SHP77 (cell line): Measurements from ENCODE around the gene SAPCD2.
"Not testable (repeated sequence)": the region's sequence is repeated elsewhere in the genome, so short reads cannot be mapped to it uniquely, and the experiment has no call there.

ENCODE experiments used
- DNase-seq, 2 experiments: peaks; one replicate each; lab custom pipeline; 2025; lab: John Stamatoyannopoulos, UW

Gene SAPCD2

DNA sequence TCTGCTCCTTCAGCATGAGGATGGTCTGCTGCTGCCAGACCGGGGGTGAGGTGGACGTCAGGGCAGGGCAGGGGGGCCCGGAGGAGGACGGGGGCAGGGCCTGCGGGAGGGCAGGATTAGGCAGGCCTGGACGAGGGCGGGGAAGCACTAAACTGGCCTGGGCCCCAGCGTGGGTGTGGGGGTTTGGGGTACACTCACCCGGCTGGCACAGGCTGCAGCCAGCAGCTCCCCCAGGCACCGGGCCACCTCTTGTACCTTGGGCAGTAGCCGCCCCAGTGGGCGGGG is 5.5 kb downstream of the SAPCD2 start:
- no peak for DNase-seq

DNA sequence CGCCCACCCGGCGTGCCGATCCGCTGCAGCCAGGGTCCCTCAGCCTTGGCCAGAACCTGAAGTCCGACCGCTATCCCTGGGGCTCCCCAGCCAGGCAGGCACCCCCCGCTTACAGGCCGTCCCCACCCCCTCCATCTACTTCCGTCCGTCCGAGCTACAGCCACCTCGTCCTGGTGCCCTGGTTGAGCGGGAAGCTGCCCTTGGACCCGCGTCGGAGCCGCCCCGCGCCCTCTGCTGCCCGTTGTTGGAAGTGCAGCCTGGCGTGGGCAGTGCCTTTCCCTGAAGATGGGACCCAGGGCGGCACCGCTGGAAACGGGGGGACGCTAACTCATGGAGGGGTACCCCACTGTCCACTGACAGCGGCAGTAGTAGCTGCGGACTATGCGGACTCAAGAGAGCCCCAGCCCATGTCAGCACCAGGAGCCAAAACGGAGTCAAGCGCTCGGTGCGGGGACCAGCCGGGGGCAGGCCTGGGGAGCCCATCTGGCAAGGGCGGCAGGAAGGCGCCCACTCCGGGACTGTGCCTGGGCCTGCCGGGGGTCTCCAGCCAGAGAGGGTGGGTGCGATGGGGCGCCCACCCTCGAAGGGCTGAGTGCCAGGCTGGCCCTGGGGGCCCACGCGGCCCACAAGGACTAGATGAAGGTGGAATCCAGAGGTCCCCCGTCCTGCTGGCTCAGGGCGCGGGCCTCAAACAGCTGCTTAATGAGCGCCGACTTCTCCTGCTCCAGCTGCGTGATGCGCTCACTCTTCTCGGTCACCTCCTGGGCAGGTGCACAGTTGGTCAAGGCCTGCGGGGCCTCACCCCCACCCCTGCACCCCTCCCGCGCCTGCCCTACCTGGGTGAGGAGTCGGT is 6.1 kb downstream of the SAPCD2 start:
- peak in 1 of 2 experiments; percentile 70 for DNase-seq

DNA sequence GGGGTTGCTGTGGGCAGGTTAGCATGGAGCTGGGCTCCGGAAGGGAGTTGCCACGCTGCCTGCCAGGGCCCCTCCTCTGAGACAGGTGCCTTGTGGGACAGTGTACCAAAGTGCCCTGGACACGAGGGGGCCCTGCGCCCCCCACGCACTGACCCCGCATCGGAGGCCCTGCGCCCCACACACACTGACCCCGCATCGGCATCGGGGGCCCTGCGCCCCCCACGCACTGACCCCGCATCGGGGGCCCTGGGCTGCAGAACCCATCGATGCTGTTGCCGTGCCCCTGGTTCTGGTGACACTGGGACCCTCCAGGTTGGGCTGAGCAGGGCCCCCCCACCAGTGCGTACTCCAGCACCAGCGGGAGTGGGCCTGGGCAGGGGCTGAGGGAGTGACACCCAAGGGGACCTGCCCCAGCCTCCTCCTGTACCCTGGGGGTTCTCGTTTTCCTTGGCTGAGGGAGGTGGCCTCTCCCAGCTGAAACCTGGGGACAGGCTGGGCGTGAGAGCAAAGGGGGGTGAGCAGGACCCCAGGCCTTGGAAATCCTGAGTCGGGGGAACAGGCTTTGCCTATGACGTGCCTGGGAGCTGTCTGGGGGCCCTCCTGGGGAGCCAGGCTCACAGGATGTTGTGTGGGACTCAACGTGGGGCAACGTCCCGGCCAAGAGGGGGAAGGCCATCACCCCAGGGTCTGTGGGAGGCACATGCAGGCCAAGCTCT is 6.9 kb downstream of the SAPCD2 start:
- DNase-seq = no peak

DNA sequence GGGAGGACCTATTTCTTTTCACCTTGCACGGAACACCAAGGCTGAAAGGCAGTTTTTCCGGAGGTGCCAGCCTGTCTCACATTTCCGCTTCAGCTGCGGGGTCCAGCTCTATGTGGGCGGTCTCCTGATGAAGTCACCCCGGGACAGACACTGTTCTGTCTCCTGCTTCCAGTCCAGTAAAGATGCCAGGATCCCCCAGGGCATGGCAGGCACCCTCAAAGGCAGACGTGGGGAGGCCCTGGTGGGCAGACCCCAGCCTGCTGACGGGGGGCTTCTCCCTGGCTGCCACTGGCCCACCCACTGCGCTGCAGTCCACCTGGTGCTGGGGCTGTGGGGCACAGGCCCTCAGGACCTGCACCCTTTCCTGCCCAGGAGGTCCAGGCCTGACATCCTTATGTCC is 7.6 kb downstream of the SAPCD2 start:
- not testable (repeated sequence) for DNase-seq

DNA sequence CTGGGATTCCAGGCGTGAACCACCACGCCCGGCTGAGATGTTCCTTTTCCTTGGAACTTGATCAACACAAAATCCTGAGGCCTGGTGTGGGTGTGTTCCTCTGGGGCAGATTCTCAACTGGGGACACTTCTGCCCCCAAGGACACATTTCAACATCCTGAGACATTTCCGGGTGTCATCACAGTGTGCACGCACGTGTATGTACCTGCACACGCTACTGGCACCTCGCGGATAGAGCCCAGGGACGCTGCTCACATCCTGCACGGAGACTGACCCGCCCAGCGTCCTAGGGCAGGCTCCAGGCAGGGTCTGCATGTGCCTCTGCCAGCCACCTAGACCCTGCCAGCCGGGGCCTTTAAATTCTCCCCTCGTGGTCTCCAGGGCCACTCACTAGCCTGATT is 8.0 kb downstream of the SAPCD2 start:
- no peak for DNase-seq

DNA sequence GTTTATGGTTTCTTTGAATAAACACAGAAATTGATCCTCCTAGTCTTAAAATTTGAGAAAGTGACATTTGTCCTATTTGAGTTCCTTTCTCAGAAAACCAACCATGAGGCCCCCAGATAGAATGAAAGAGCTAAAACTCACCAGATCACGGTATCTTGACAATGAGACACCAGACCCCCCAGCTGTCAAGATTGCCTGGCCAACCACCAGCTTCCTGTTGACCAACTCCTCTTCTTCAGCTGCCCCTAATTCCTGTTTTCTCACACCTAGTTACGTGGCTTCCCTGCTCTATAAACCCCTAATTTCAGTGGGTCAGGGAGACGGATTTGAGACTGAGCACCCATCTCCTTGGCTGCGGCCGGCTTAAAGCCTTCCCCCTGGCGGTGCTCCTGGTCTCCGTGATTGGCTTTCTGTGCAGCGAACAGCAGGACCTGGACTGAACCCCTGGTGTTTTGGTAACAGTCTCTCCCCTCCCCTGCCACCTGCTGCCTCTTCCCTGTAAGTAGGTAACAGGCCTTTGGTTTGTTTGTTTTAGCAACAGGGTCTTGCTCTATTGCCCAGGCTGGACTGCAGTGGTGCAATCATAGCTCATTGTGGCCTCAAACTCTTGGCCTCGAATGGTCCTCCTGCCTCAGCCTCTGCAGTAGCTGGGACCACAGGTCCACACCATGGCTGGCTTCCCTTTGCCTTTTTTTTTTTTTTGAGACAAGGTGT is 11.7 kb downstream of the SAPCD2 start:
- peak; percentile 59 to 60 for DNase-seq

DNA sequence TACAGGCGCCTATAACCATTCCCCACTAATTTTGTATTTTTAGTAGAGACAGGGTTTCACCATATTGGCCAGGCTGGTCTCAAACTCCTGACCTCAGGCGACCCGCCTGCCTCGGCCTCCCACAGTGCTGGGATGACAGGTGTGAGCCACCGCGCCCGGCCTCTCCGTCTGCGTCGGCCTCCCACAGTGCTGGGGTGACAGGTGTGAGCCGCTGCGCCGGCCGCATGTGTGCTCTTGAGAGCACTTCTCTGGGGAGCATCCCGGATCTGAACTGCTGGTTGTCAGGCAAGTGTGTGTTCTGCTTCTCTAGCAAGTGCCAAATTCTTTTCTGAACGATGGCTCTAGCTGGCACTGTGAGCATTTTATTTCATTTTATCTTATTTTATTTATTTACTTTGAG is 12.8 kb downstream of the SAPCD2 start:
- peak; percentile 55 to 72 for DNase-seq

DNA sequence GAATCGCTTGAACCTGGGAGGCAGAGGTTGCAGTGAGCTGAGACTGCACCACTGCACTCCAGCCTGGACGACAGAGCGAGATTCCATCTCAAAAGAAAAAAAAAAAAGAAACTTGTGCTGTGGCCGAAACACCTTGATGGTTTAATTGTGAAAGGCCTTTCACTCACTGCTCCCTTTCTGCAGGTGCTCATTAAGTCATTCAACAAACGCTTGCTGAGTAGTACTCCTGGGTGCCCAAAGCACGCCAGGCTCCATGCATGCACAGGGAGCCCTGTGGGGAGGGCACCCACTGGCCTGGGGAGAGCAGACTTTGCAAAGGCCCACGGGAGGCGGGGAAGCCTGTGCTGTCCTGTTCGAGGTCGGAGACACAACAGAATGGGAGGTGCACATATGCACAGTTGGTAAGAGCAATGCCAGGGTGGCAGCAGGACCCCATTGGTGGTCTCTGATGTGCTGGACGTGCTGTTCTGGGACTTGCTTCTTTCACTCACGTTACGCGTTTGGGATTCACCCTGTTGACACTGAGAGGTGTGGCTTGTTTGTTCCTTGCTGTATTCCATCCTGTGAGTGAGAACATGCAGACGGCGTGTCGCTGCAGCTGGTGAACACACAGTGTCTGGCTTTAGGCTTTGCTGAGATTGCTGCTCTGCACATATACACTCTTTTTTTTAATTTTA is 13.5 kb downstream of the SAPCD2 start:
- DNase-seq = peak in 1 of 2 experiments; percentile 39

DNA sequence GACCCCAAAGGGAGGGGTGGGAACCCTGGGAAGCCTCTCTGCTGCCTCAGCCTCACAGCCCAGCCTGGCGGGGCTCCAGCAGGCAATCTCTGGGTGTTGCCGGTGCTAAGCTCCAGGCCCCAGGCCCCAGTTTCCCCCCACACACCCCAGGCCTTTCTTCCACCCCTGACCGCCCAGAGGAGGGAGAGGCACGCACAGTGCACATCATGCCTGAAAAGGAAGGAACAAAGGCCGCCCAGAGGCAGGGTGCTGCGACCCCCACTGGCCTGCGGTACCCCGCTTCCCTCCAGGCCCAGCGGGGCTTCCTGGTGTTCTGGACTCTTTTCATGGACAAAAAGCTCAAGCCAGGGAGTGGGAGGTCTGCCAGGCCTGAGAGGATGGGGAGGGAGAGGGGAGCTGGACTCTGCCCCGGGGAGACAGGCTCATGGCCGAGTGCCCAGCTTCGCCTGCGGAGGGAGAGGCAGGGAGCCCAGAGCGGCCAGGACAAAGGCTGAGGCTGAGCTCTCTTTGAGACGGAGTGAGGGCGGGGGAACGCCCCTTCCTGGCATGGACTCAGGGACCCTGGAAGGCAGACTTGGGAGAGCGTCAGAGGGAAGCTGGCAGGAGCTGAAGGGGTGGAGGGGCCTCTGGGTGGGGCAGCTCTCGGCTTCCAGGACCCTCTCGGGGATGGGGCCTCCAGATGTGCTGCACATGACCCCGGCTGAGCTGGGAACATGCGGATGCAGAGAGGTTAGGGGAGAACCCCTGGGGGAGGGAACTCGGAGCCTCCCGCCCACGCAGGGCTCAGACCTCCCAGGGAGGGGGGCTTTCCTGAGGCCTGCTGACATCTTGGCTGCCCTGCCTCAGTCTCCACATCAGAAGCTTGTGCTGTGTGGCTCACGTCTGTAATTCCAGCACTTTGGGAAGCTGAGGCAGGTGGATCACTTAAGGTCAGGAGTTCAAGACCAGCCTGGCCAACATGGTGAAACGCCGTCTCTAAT is 14.7 kb downstream of the SAPCD2 start:
- DNase-seq = peak in 1 of 2 experiments; percentile 29

DNA sequence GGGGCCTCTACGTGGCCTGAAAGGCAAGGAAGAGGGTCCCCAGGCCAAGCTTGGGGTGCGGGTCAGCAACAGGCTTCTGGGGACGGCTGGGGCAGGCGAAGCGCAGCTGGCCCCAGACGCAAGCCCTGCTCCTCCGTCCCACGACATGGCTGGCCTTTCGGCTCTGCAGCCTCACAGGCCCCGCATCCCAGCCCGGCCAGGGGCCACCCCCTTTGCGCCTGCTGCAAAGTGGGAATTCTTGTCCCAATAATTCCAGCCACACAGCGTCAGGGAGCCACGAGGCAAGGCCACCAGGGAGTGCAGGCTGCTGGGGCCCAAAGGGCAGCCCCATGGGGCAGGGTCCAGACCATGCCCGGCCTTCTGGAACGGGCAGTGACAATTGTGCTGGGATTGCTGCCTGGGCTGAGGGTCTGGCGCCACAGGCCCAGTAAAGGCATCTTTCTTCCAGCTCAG is 15.4 kb downstream of the SAPCD2 start:
- DNase-seq = no peak

DNA sequence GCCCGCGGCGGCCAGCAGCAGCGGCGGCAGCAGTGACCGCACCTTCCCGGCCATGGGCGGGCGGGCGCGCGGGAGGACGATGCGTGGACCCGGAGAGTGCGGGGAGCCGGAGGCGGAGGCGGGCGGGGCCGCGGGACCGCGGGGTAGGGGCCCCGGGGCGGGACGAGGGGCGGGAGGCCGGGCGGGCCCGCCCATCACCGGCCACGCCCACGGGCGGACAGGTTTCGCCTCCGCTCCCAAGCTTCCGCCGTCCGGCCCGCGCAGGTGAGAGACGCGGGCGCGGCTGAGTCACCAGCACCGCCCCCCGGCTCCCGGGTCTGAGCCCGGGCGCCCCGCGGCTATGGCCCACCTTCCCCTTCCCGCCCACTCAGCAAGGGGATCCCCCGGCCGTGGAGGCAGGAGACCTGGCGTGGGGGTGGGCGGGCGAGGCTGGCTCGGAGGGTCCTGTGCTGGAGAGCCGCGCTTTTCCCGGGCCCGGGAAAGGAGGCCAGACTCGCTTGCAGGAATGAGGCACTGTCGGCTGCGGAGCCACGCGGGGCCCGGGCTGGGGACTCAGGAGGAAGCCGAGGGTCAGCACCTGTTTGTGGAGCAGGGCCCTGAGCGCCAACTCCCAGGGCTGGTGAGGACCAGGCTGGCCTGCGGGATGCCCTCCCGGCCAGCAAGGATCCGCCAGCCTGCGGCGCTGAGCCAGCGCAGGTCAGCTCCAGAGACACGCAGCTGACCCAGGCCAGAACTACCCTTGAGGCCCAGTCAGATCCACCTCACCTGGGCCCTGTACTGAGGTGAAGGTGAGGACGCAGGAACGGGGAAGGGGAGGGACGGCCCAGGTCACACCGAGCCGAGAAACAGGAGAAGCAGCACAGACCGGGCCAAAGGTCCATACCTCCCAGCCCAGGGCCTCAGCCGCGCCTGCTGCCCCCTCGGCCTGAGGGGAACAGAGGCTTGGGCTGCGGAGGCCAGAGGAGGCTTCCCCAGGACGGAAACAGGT is 16.1 kb downstream of the SAPCD2 start, which contains the start of gene ENTPD2:
Gene ENTPD2, minus strand, starts transcription at position 118 of the 988 bp plus-strand sequence. Its CDS starts 64 bp downstream, at position 54.
- DNase-seq = no peak

DNA sequence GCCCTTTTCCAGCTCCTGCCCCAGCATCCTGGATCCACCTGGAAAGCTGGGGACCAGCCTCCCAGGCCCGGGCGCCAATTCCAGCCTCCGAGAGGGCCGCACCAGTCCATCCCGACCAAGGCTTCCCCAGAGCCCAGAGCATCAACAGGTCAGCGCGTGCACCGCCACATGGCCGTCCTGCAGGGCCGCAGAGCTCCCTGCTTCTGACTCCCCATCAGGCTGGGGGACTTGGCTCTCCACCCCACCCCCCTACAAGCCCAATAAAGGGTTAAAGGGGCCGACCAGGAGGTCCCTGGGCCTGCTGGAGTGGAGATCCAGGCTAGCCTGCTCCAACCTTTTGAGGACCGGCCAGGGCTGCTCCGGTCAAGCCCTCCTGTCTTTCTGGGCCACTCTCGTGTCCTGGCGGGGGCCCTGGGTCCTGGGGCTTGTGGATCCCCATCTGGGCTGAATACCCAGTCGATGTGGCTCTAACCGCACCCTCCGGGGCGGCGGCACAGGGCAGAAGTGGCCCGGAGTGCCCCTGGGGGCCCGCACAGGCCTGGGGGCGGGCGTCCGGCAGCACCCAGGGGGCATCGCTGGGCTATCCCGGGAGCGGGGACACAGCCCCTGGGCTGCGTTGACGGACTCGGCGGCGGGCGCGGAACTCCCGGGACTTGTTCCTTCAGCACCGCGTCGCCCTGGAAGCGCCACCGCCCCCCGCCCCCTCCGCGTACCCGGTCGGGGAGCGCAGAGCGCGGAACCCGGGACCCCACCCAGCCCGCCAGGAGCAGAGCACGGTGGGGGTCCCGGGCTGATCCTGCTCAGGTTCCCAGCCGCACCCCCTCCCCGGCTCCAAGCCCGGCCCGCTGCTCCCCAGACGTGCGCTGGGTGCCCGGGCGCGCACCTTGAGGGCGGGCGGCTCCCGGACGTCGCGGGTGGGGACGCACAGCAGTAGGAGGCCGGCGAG is 17.1 kb downstream of the SAPCD2 start:
- DNase-seq = no peak

DNA sequence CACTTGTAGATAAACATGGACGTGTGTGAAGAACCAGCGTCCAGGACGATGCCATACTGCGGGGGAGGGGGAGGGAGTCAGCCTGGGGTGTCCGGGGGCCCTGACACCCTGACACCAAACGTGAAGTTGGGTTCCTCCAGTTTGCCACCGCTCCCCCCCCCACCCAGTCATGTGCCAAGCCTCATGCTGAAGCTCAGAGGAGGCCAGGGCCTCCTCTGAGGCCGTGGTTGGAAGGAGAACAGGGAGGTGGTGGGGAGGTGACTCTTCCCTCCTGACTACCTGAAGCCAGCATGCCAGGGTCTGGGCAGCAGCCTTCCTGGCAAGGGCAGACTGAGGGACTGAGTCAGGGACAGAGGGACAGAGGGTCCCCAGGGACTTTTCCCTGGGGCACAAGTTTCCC is 18.1 kb downstream of the SAPCD2 start:
- DNase-seq = no peak

DNA sequence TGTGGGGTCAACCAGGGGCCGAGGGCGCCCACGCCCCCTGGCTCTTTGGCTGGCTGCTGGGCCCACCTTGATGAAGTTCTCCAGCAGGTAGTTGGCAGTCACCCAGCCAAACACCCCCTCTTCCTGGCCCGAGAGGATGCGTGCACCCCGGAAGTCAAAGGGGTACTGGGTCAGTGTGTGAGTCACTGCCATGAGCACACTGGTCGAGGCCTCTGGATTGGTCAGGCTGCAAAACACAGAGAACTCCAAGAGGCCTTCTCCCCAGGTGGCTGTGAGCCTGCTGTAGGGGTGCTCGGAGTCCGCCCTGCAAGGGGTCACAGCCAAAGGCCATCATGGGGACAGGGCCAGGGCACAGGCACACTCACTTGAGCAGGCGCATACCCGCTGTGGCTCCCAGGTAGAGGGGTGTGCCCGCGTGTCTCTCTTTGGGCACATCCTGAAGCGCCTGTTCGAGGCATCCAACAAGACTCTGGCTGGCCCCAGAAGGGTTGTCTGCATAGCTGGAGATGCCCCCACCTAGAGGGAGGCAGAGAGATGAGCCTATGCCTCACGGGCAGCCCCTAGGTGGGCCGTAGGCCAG is 19.1 kb downstream of the SAPCD2 start:
- DNase-seq = no peak

DNA sequence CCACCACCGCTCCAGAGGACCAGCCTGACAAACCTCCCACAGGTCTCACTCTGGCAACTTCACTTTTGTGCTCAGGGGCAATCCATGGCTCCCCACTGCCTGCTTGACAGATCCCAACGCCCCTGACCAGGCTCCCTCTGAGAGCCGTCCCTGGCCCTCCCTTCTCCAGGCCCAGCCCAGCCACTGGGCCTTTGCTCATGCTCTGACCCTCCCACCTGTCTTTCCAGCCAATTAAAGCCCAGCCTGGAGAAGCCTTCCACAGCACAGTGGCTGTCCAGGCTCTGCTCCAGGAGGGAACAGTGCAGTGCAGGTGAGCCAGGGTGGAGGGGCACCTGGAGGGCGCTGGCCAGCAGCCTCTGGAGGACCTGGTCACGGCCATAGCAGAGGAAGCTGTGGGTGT is 19.8 kb downstream of the SAPCD2 start:
- no peak for DNase-seq

DNA sequence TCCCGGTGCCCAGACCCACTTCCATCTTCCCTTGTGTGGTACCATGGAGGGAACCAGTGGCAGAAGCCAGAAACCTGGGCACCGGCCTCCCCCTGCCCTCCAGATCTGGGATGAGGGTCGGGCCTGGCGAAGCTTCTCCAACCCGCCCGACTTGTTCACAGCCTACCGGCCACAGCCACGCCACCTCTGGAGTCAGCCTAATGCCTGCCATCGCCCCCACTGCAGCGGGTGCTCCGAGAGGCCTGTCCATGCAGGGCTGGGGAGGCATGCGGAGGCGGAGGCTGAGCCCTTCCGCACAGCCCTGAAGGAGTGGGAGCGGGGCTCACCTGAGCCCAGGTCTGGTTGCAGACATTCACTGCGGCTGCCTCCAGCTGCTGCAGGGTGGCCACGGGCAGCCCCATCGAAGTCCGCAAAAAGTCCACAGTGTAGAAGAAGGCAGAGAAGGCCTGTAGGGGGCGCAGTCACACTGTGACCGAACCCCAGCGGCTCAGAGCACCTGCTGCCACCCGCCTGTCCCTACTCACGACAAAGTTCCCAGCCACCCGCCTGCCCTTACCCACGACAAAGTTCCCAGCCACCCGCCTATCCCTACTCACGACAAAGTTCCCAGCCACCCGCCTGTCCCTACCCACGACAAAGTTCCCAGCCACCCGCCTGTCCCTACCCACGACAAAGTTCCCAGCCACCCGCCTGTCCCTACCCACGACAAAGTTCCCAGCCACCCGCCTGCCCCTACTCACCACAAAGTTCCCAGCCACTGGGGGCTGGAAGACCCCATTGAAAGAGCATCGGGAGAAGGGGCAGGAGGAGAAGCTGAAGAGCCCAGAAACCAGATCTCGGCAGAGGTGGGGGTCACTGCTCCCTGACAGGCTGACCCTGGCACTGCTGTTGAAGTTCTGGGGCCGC is 20.6 kb downstream of the SAPCD2 start:
- peak; percentile 46 to 77 for DNase-seq
